Type B pancreatic cell (in vitro differentiated cells): Measurements from ENCODE around the gene LHB. TPM values are rescaled to one million over a fixed set of nuclear protein-coding genes. Genes with fewer than 3 reads are reported as not detected.

ENCODE experiments used
- DNase-seq: peaks from one replicate; pipeline ENCODE4 v3.0.0; 2021; ENCODE audit warnings: mixed read lengths; ENCODE audit not compliant: unreplicated experiment; ENCODE audit errors: extremely low spot score
- H3K27ac Mint-ChIP-seq: 2 replicates; pipeline ENCODE4 v1.8.0; 2021; ENCODE audit warnings: mild to moderate bottlenecking, mixed read lengths
- H3K27me3 Mint-ChIP-seq: 2 replicates; pipeline ENCODE4 v1.8.0; 2021; ENCODE audit warnings: mixed read lengths
- H3K36me3 Mint-ChIP-seq: 2 replicates; pipeline ENCODE4 v1.8.0; 2021; ENCODE audit warnings: mixed read lengths
- H3K4me1 Mint-ChIP-seq: one replicate; pipeline ENCODE4 v1.8.0; 2021; ENCODE audit warnings: mixed read lengths; ENCODE audit not compliant: unreplicated experiment
- H3K4me3 Mint-ChIP-seq: 2 replicates; pipeline ENCODE4 v1.8.0; 2021; ENCODE audit warnings: mild to moderate bottlenecking, mixed read lengths
- H3K9me3 Mint-ChIP-seq: 2 replicates; pipeline ENCODE4 v1.8.0; 2021; ENCODE audit warnings: mixed read lengths
- long read RNA-seq: library from polyadenylated mRNA; unstranded; transcript quantifications from one replicate; pipeline ENCODE4 v2.0.0, GENCODE V29; 2020
- total RNA-seq: library from RNA; stranded (reverse); gene quantifications from 2 replicates; pipeline ENCODE4 v1.2.1, GENCODE V29; 2021; ENCODE audit warnings: low replicate concordance
- TF ChIP-seq, protein P1 (sequence below): fragments of 200-600 bp; sonication (generic); conservative IDR thresholded peaks from 2 replicates; pipeline ENCODE4 v1.5.0; 2021; ENCODE audit warnings: antibody characterized with exemption, mild to moderate bottlenecking

The LHB gene
- total RNA-seq = not detected in 2 replicates
- long read RNA-seq = 0 reads

- Mint-ChIP-seq H3K4me1 (peaks cover 13% of the 10 kb centered on the region), H3K9me3 (no peaks in the 10 kb centered on the region), H3K36me3 (peaks cover 11% of the 10 kb centered on the region), H3K27ac (no peak within 1 kb of the TSS), H3K4me3 (peak within 1 kb of the TSS; percentile 47), H3K27me3 (peaks cover 41% of the 10 kb centered on the region)
- DNase-seq = no peak
- TF ChIP-seq, protein P1, sequence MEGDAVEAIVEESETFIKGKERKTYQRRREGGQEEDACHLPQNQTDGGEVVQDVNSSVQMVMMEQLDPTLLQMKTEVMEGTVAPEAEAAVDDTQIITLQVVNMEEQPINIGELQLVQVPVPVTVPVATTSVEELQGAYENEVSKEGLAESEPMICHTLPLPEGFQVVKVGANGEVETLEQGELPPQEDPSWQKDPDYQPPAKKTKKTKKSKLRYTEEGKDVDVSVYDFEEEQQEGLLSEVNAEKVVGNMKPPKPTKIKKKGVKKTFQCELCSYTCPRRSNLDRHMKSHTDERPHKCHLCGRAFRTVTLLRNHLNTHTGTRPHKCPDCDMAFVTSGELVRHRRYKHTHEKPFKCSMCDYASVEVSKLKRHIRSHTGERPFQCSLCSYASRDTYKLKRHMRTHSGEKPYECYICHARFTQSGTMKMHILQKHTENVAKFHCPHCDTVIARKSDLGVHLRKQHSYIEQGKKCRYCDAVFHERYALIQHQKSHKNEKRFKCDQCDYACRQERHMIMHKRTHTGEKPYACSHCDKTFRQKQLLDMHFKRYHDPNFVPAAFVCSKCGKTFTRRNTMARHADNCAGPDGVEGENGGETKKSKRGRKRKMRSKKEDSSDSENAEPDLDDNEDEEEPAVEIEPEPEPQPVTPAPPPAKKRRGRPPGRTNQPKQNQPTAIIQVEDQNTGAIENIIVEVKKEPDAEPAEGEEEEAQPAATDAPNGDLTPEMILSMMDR = no peak
Measured at GRCh38 chr19:49017041-49017665, at the start of gene LHB. TSS of gene LHB (minus strand) at chr19:49017091. CDS start at chr19:49017081, 10 bp downstream.

DNA sequence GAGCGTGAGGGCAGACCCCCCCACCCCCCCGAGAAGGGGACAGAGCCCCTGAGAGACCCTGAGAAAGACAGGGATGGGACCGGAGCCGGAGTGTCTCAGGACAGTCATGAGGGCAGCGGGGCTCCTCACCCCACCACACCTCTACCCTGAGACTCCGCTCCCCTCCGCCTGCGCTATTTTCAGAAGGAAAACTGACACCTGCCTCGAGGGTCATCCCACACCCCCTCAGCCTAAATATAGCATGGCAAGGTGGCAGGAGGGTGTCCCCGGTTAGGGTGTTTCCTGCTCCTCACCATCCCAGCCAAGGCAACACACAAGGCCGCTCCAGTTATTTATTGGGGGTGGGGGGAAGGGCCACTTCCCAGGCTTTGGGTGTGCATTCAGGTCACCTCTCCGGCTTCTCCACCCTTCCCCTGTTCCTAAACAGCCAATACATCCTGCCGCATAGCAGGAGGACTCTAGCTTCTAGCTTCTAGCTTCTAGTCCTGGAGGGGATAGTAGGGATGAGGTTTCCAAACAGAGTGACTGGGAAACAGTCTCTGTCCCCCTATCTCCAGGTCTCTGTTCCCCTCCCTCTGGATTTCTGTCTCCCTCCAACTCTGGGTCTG is 49.1 kb upstream of the LHB start:
- no peak for DNase-seq
- Mint-ChIP-seq H3K4me3 (peak overlapping the region; percentile 58), H3K4me1 (peaks cover 20% of the 10 kb centered on the region)

GRCh38 chr19:49064768-49065611 is 48.1 kb upstream of the LHB start, which contains the start of gene NTF4:
TSS of gene NTF4 (minus strand) at chr19:49064818. CDS start at chr19:49061997, 2,821 bp downstream.
- no peaks in the 10 kb centered on the region for H3K36me3 Mint-ChIP-seq
- H3K27me3 Mint-ChIP-seq = peaks cover 38% of the 10 kb centered on the region
- H3K4me3 Mint-ChIP-seq = peak within 1 kb of the TSS; percentile 67
- DNase-seq = peak; percentile 78
- H3K4me1 Mint-ChIP-seq = peaks cover 20% of the 10 kb centered on the region
- peaks cover 5% of the 10 kb centered on the region for H3K9me3 Mint-ChIP-seq
- H3K27ac Mint-ChIP-seq = no peak within 1 kb of the TSS
- TF ChIP-seq, protein P1 = no peak

More for the DNA sequence above, 49.1 kb upstream of the LHB start:
- H3K27ac Mint-ChIP-seq = no peak overlapping the region
- peaks cover 48% of the 10 kb centered on the region for H3K27me3 Mint-ChIP-seq
- H3K9me3 Mint-ChIP-seq = peaks cover 10% of the 10 kb centered on the region
- TF ChIP-seq, protein P1 = no peak
- no peaks in the 10 kb centered on the region for H3K36me3 Mint-ChIP-seq

DNA sequence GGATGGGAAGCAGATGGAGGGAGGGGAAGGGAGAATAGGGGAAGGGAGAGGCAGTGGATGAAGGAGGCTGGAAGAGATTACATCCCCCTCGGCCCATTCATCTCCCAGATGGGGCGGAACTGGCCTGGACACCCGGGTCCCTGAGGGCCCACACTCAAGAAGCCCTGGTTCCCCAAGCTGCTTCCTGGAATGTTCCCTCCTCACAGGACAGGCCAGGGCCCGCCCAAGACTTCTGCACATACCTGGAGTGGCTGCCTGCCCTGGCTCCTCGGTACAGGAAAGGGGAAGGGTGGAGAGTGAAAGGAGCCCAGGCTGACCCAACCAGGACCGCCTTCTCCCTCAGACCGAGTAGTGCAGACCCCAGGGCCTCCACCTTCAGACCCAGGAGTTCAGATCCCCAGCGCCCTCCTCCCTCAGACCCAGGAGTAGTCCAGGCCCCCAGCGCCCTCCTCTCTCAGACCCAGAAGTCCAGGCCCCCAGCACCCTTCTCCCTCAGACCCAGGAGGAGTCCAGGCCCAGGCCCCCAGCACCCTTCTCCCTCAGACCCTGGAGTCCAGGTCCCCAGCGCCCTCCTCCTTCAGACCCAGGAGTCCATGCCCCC is 47.2 kb upstream of the LHB start:
- Mint-ChIP-seq H3K4me3 (peak overlapping the region; percentile 67), H3K27me3 (peaks cover 35% of the 10 kb centered on the region), H3K36me3 (no peaks in the 10 kb centered on the region), H3K27ac (no peak overlapping the region), H3K9me3 (no peaks in the 10 kb centered on the region), H3K4me1 (peaks cover 24% of the 10 kb centered on the region)
- TF ChIP-seq, protein P1 = no peak
- no peak for DNase-seq

- Mint-ChIP-seq H3K27me3 (peaks cover 37% of the 10 kb centered on the region), H3K27ac (no peak overlapping the region)
Measured at GRCh38 chr19:49061445-49061844, 44.6 kb upstream of the LHB start.

More at GRCh38 chr19:49061445-49061844, 44.6 kb upstream of the LHB start:
- TF ChIP-seq, protein P1 = no peak
- Mint-ChIP-seq H3K4me1 (peaks cover 23% of the 10 kb centered on the region), H3K9me3 (no peaks in the 10 kb centered on the region), H3K4me3 (no peak overlapping the region), H3K36me3 (no peaks in the 10 kb centered on the region)
- no peak for DNase-seq
